HG02571 (cell line): ENCODE data around the gene KRT82.

ENCODE experiments used
- ATAC-seq: cut with Tn5 transposase; IDR thresholded peaks from one replicate; pipeline ENCODE4 v1.9.1; 2021; ENCODE audit warnings: mild to moderate bottlenecking, moderate library complexity; ENCODE audit not compliant: unreplicated experiment

The KRT82 gene

GRCh38 chr12:52389313-52390207, 16.6 kb downstream of the KRT82 start:
- ATAC-seq, result no peak

DNA sequence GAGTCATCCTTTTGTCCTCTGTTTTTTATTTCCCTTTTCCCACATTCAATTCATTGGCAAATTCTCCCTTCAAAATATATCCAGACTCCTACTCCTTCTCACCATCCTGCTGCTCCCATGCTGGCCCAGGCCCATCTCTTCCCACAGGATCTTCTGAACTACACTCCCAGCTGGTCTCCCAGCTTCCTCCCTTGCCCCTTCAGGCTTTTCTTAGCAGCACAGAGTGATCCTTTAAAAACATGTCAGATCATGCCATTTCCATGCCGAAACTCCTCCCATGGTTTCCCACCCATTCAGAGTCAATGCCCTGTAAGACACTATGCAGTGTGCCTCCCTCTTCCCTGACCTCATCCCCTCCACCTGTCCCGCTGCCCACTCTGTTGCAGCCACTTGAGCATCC, 18.3 kb downstream of the KRT82 start:
- no peak for ATAC-seq

DNA sequence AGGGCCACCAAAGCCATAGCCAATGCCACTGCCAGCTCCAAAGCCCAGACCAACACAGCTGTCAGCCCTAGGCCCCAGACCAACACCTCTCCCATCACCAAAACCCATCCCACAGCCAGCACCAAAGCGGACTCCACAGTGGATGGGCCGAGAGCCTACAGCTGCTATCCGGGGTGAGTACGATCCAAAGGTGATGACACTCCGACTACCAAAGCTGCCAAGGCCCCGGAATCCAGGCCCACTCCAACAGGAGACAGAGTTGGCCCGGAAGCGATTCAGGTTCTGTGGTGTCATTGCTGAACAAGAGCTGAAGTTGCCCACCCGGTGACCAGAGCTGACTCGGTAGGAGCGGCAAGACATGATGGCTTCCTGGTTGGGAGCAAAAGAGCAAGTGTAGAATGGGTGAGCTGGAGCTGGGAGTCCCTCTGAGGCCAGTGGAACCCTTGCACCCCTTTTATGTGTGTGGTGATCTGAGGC, 20.9 kb downstream of the KRT82 start, which contains the start of gene KRT84:
KRT84 (minus strand) TSS at position 427 of the 477 bp plus-strand sequence; CDS start at position 360, 67 bp downstream.
- ATAC-seq, result no peak

DNA sequence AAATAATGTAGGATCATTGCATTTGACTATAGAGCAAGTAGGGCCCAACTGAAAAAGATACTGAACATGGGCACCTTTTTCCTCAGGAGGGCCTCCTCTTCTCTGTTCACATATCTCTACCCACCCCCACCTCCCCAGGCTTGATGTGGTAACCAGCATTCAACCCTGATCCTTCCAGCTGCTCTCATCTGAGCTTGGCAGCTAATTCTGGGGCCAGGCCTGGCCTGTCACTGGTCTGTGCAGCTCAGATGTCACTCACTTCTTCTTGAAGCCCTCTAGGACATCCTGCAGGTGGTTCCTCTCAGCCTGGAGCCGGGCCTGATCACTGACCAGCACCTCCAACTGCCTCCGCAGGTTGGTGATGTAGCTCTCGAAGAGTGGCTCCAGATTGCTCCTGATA, 22.8 kb downstream of the KRT82 start:
- no peak for ATAC-seq

DNA sequence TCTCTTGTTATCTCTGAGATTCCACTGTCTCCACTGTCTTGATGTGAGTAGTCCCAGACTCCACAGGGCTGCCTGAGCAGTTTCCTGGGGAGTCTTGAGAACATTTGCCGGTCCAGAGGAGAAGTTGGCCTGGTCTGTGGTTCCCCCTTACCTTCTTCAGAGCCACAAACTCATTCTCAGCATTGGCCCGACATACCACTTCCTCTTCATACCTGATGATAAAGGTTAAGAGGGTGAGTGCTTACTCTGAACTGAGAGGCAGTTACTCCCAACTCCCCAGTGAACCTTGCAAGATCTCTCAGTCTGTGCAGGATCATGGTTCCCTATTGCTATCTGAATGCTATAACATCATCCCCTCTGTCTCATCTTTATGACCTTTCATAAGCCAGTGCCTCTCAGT, 23.3 kb downstream of the KRT82 start:
- ATAC-seq, result no peak

GRCh38 chr12:52381206-52381605, 24.9 kb downstream of the KRT82 start:
- no peak for ATAC-seq

DNA sequence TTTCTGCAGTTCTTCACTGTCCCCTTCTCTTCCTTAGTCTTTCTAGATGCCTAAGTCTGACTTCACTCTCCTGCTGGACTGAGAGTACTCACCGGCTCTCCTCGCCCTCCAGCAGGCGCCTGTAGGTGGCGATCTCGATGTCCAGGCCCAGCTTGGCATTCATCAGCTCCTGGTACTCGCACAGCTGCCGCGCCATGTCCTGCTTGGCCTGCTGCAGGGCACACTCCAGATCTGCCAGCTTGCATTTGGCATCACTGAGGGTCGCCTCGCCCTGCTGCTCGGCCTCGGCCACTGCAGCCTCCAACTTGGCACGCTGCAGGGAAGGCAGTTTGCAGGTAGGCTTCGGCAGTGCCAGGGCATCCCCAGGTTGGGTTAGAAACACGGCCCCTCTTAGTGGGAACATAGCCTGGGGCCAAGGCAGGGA, 25.9 kb downstream of the KRT82 start:
- no peak for ATAC-seq

DNA sequence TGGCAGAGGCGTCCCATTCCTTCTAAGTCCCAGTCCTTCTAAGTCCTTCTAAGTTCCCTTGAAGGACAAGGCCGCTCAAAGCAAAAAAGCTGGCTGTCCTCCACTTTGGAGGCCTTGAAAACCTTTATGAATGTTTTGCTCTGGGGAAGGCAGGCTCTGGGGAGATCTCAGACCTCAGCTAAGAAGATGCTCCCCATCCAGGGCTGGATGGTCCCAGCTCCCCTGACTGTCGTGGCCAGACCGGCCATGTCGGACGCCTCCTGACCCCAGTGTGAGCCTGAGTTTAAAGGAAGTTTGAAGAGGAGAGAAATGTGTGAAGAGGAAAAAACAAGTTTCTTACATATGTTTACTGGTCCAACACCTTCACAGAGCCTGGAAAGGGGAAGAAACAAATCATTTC, 26.6 kb downstream of the KRT82 start:
- no peak for ATAC-seq

- no peak for ATAC-seq
Measured at GRCh38 chr12:52378091-52378490, 28.0 kb downstream of the KRT82 start.

DNA sequence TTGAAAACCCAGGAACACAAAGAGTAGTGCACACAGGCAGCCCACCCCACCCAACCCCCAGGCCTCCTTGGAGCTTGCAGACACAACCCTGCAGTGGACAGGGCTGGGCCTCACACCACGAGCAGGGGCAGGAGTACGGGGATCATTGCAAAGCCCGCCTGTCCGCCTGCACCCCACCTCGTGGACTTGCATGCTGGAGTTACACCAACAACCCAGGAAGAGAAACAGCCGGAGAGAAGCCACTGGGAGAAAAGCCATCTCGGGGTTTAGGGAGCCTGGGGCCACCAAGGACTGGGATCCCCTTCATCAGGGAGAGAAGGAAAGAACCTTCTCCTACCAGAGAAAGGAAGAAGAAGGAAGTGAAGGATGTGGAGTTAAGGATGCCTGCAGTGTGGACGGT, 28.9 kb downstream of the KRT82 start:
- no peak for ATAC-seq

DNA sequence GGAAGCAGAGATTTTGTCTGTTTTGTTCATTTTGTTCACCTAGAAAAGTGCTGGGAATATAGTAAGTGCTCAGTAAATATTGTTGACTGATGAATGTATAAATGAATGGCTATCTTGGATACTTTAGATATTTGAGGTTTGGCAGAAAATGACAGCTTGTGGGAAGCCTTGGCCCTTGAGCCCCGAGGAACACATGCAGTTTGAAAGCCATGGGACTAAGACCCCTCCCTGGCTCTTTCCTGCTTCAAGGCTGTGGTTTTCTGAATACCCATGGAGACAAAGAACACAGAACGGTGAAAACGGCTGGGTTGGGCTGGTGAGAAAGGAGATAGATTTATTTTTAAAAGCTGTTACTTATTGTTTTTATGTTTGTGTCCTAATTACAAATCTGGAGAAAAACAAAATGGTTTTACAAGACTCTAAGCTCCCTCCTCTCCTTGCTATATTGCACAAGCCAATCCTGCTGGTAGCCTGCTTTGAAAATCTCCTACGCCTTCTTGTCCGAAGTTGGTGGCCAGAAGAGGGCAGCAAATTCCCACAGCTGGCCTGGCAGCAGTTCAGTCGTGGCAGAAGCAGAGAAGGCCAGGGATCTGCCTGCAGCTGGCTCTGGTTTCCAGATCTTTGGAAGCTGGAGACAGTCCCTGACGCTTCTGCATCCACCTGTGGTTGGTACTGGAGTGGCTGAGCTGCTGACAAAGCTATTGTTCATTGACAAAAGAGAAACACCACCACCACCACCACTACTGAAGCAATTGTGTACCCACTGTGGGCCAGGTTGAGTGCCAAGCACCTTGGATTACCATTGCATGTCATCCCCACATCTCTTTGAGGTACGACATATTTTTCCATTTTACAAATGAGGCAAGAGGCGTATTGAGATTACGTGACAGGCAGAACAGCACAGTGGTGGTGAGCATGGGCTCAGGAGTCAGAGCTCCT, 33.6 kb downstream of the KRT82 start:
- no peak for ATAC-seq

DNA sequence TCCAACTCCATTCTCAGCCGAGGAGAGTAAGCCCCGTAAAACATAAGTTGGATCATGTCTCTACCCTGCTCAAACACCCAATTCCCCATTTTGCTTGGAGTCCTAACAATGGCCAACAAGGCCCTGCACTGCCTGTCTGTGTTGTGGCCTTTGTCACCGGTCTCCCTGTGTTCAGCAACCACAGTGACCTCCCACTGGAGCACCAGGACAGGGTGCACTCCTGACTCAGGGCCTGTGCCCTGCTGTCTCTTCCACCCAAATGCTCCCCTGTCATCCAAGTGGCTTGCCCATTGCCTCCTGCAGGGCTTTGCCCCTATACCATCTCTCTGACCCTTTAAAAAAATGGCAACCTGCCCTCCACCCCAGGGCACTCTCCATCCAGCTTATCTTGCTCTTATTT, 34.4 kb downstream of the KRT82 start:
- ATAC-seq, result no peak

DNA sequence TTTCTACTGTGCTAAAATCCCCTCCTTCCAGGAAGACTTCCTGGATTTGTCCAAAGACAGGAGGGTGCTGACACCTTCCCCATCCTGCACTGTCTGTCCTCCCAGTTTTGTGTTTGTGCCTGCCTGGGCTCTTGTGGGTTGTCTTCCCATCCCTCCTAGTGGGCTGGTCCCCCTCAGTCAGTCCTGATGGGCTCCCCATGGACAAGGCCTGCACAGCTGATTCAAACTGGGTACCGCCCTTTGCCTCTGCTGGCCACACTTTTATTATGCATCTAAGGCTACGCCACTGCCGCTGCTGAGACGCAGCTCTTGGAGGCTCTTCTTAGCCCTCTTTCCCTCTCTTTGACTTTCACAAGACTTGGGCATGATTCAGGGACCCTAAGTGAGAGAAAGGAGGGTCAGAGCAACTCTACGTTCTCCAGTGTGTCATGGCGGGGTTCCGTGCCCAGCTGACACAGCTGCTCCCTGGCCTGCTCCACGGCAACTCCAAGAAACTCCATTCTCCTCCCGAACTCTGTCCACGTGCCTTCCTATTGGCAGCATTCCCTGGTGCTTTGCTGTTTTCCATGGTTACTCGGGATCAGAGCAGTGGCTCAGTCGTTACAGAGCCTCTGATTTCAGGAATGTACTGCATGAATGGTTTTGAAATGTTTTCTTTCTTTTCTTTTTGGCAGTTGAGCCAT, 35.1 kb downstream of the KRT82 start:
- ATAC-seq, result no peak

DNA sequence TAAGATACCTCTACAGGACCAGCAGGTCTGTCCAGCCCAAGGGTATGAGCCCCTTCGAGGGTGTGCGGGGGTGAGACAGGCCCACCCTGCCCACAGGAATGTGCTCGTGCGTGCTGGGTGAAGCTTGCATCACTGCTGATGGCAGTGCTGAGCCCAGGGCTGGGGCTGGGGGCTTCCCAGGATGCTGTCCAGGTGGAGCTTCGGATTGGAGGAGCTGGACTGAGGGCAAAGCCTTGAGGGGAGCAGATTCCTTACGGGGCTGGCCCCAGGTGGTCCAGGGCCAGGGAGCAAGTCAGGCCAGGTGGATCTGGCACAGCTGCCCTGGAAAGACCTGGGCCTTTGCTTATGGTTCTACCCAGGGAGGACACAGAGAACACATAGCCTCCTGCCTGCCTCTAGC, 36.3 kb downstream of the KRT82 start:
- no peak for ATAC-seq

GRCh38 chr12:52369211-52369610, 36.9 kb downstream of the KRT82 start:
- no peak for ATAC-seq

- ATAC-seq, result no peak
Measured at GRCh38 chr12:52368508-52368907, 37.6 kb downstream of the KRT82 start.

DNA sequence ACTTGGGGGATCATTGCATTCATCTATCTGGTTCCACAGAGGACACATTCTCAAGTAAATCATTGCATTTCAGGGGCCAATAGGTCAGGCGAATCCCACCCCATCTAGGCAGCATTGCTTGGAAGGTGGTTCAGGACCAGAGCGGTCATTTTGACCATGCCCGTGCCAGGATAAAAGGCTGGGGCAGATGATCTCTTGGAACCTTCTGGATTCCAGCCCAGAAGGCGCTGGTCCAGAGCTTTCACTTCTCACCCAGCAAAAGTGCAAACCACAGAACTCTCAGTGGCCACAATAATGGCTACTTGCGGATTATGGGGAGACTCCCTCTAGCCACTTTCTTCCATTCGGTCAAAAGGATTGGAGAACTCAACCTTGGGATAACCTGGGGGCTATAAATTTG, 38.3 kb downstream of the KRT82 start:
- no peak for ATAC-seq

DNA sequence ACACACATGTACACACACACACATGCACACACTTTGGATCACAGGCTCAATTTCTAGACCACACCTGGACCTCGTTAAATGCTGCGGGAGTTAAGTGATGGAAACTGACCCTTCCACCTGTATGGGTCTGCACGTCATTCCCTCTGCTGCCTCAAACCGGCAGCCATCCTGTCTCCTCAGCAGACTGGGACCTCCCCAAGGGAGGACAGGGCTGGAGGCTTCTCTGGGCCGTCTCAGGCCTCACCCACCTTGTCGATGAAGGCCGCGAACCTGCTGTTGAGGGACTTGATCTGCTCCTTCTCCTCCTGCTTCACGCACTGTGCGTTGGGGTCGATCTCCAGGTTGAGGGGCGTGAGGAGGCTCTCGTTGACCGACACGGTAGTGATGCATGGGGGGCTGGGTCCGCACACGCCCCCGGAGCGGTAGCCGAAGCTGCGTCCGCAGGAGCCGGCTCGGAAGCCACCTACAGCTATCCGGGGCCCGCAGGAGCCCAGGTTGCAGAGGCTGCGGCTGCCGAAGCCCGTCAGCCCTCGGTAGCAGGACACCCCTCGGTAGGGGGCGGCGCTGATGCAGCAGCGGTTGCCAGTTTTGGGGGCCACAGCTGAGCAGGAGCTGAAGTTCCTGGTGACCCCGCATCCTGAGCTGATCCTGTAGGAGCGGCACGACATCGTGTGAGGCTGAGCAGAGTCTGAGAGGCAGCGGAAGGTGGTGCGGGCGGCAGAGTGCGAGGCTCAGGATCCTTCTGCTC, 39.2 kb downstream of the KRT82 start, which contains the start of gene KRT85:
KRT85 (minus strand) TSS at position 744 of the 748 bp plus-strand sequence; CDS start at position 668, 76 bp downstream.
- no peak for ATAC-seq

- ATAC-seq, result no peak
Measured at GRCh38 chr12:52364901-52365489, 41.1 kb downstream of the KRT82 start.

- no peak for ATAC-seq
Measured at GRCh38 chr12:52364061-52364460, 42.1 kb downstream of the KRT82 start.
